H9 (cell line): ENCODE data around the gene RPA4. TPM values are rescaled to one million over a fixed set of nuclear protein-coding genes. Genes with fewer than 3 reads are reported as not detected.

Experiments
- DNase-seq: peaks from one replicate; pipeline ENCODE4 v3.0.0-alpha.2; 2017
- H2AFZ ChIP-seq: one replicate; pipeline ENCODE4 v1.6.1; 2013; ENCODE audit warnings: mild to moderate bottlenecking, low read length, control low read depth, moderate library complexity
- H2AK5ac ChIP-seq: 2 replicates; pipeline ENCODE4 v1.6.1; 2013; ENCODE audit warnings: low read length, control low read depth, mixed read lengths; ENCODE audit not compliant: insufficient read length
- H2BK120ac ChIP-seq: one replicate; pipeline ENCODE4 v1.6.1; 2013; ENCODE audit warnings: low read depth, mild to moderate bottlenecking, low read length, control low read depth, inconsistent platforms; ENCODE audit not compliant: poor library complexity, severe bottlenecking
- H2BK12ac ChIP-seq: 2 replicates; pipeline ENCODE4 v1.6.1; 2013; ENCODE audit warnings: low read length, control low read depth, mixed read lengths, low read depth; ENCODE audit not compliant: insufficient read length
- H2BK15ac ChIP-seq: 2 replicates; pipeline ENCODE4 v1.6.1; 2013; ENCODE audit warnings: low read depth, low read length, control low read depth
- H2BK20ac ChIP-seq: one replicate; pipeline ENCODE4 v1.6.1; 2013; ENCODE audit warnings: low read depth, mild to moderate bottlenecking, low read length, control low read depth, inconsistent platforms; ENCODE audit not compliant: poor library complexity, severe bottlenecking
- H2BK5ac ChIP-seq: 2 replicates; pipeline ENCODE4 v1.6.1; 2013; ENCODE audit warnings: low read length, control low read depth, mixed read lengths; ENCODE audit not compliant: insufficient read length
- H3K14ac ChIP-seq: 2 replicates; pipeline ENCODE4 v1.6.1; 2013; ENCODE audit warnings: low read length, control low read depth; ENCODE audit not compliant: insufficient read depth
- H3K18ac ChIP-seq: 2 replicates; pipeline ENCODE4 v1.6.1; 2013; ENCODE audit warnings: low read depth, mild to moderate bottlenecking, mixed read lengths, low read length, control low read depth; ENCODE audit not compliant: insufficient read length
- H3K23ac ChIP-seq: 2 replicates; pipeline ENCODE4 v1.6.1; 2013; ENCODE audit warnings: low read length, control low read depth, mixed read lengths, low read depth; ENCODE audit not compliant: insufficient read length
- H3K23me2 ChIP-seq: 2 replicates; pipeline ENCODE4 v1.6.1; 2013; ENCODE audit warnings: low read depth, mild to moderate bottlenecking, mixed read lengths, low read length, control low read depth; ENCODE audit not compliant: insufficient read length, poor library complexity, severe bottlenecking
- H3K27ac ChIP-seq: 2 replicates; pipeline ENCODE4 v1.5.1; 2013; ENCODE audit warnings: low read length, control low read depth, mixed read lengths, low read depth; ENCODE audit not compliant: insufficient read length
- H3K27me3 ChIP-seq: 2 replicates; pipeline ENCODE4 v1.6.1; 2013; ENCODE audit warnings: low read length, control low read depth, inconsistent platforms; ENCODE audit not compliant: insufficient read depth
- H3K4ac ChIP-seq: 2 replicates; pipeline ENCODE4 v1.6.1; 2013; ENCODE audit warnings: low read depth, mild to moderate bottlenecking, control low read depth, inconsistent platforms, low read length, moderate library complexity
- H3K4me1 ChIP-seq: 2 replicates; pipeline ENCODE4 v1.6.1; 2013; ENCODE audit warnings: low read length, control low read depth, inconsistent platforms; ENCODE audit not compliant: insufficient read depth
- H3K4me2 ChIP-seq: 2 replicates; pipeline ENCODE4 v1.6.1; 2013; ENCODE audit warnings: low read length, control low read depth, mixed read lengths; ENCODE audit not compliant: insufficient read length, insufficient read depth
- H3K56ac ChIP-seq: 2 replicates; pipeline ENCODE4 v1.6.1; 2013; ENCODE audit warnings: low read depth, mild to moderate bottlenecking, mixed read lengths, low read length, control low read depth; ENCODE audit not compliant: insufficient read length
- H3K79me1 ChIP-seq: 2 replicates; pipeline ENCODE4 v1.6.1; 2013; ENCODE audit warnings: low read depth, mild to moderate bottlenecking, moderate library complexity, low read length, control low read depth, inconsistent platforms; ENCODE audit not compliant: insufficient read depth, poor library complexity, severe bottlenecking
- H3K79me2 ChIP-seq: 2 replicates; pipeline ENCODE4 v1.6.1; 2013; ENCODE audit warnings: low read length, control low read depth, inconsistent platforms; ENCODE audit not compliant: insufficient read depth
- H3K9ac ChIP-seq: 2 replicates; pipeline ENCODE4 v1.6.1; 2013; ENCODE audit warnings: low read length, control low read depth, mixed read lengths; ENCODE audit not compliant: insufficient read length; ENCODE audit errors: extremely low read depth
- H3K9me3 ChIP-seq: one replicate; pipeline ENCODE4 v1.6.1; 2013; ENCODE audit warnings: low read depth, low read length, inconsistent platforms; ENCODE audit not compliant: control insufficient read depth
- H3T11ph ChIP-seq: one replicate; pipeline ENCODE4 v1.6.1; 2013; ENCODE audit warnings: mild to moderate bottlenecking, low read length, control low read depth, inconsistent platforms
- H4K20me1 ChIP-seq: one replicate; pipeline ENCODE4 v1.6.1; 2013; ENCODE audit not compliant: control insufficient read depth, insufficient read length, insufficient read depth
- H4K5ac ChIP-seq: 2 replicates; pipeline ENCODE4 v1.6.1; 2013; ENCODE audit warnings: low read depth, mild to moderate bottlenecking, mixed read lengths, low read length, control low read depth; ENCODE audit not compliant: insufficient read length
- H4K8ac ChIP-seq: replicated peaks from 2 replicates; pipeline ENCODE4 v1.6.1; 2013; ENCODE audit warnings: low read length, control low read depth, mixed read lengths, low read depth; ENCODE audit not compliant: insufficient read length
- H4K91ac ChIP-seq: 2 replicates; pipeline ENCODE4 v1.6.1; 2013; ENCODE audit warnings: low read depth, mild to moderate bottlenecking, moderate library complexity, mixed read lengths, low read length, control low read depth; ENCODE audit not compliant: insufficient read length
- H3K27ac Mint-ChIP-seq, 3 experiments: 2 replicates in 2 of 3; 3 replicates in 1 of 3; pipeline ENCODE4 v1.8.0; 2020 to 2021; ENCODE audit warnings: mixed read lengths in 3 of 3, mild to moderate bottlenecking in 1 of 3, moderate library complexity in 1 of 3
- H3K27me3 Mint-ChIP-seq: 2 replicates; pipeline ENCODE4 v1.8.0; 2021; ENCODE audit warnings: low read depth, mild to moderate bottlenecking, moderate library complexity, mixed read lengths
- H3K36me3 Mint-ChIP-seq, 3 experiments: 2 replicates in 2 of 3; 3 replicates in 1 of 3; pipeline ENCODE4 v1.8.0; 2020 to 2021; ENCODE audit warnings: low read depth in 3 of 3, mixed read lengths in 3 of 3; ENCODE audit not compliant: insufficient read depth in 1 of 3
- H3K4me1 Mint-ChIP-seq, 2 experiments: 2 replicates each; pipeline ENCODE4 v1.8.0; 2020; ENCODE audit warnings: mixed read lengths in 2 of 2
- H3K4me3 Mint-ChIP-seq, 2 experiments: 2 replicates in 1 of 2; 3 replicates in 1 of 2; pipeline ENCODE4 v1.8.0; 2020 to 2021; ENCODE audit warnings: mild to moderate bottlenecking in 2 of 2, mixed read lengths in 2 of 2, moderate library complexity in 1 of 2
- H3K9me3 Mint-ChIP-seq, 2 experiments: 2 replicates in 1 of 2; 3 replicates in 1 of 2; pipeline ENCODE4 v1.8.0; 2020; ENCODE audit warnings: mild to moderate bottlenecking in 2 of 2, mixed read lengths in 2 of 2, moderate library complexity in 1 of 2
- CTCF ChIP-seq: fragments of 200-600 bp; sonication (generic); conservative IDR thresholded peaks from 3 replicates; pipeline ENCODE4 v1.8.0; 2021; ENCODE audit warnings: antibody characterized with exemption, mild to moderate bottlenecking
- WGBS: extraction: QIAGEN DNeasy Blood & Tissue Kit; methylation state at CpG from one replicate; pipeline ENCODE4 v1.1.7; 2013; ENCODE audit warnings: missing lambda C conversion rate, low lambda C conversion rate, mixed read lengths; ENCODE audit not compliant: insufficient read length; ENCODE audit errors: extremely low coverage; 5-methylcytosine and 5-hydroxymethylcytosine counted together
- total RNA-seq: library from RNA; stranded (reverse); gene quantifications from 2 replicates; pipeline ENCODE4 v1.2.1, GENCODE V29; 2021

The RPA4 gene
- total RNA-seq, 1 experiment from 2014 or later = 1.0 TPM

GRCh38 chrX:96843566-96843965, 40.1 kb upstream of the RPA4 start:
- Histone ChIP-seq H4K91ac (no peak overlapping the region), H4K8ac (no peak overlapping the region), H4K5ac (no peak overlapping the region), H3K14ac (no peak overlapping the region), H2AFZ (no peak overlapping the region), H3T11ph (no peak overlapping the region), H3K4ac (no peak overlapping the region), H3K9me3 (no peaks in the 10 kb centered on the region), H2BK120ac (no peak overlapping the region), H3K79me1 (no peaks in the 10 kb centered on the region), H3K79me2 (no peaks in the 10 kb centered on the region), H2BK20ac (no peak overlapping the region), H3K27ac (no peak overlapping the region), H2AK5ac (no peak overlapping the region), H3K9ac (no peak overlapping the region), H3K23ac (no peak overlapping the region), H3K4me1 (peaks cover 3% of the 10 kb centered on the region; the same call in 1 of the 2 replicates), H3K27me3 (no peaks in the 10 kb centered on the region), H3K56ac (no peak overlapping the region), H3K23me2 (no peaks in the 10 kb centered on the region), H4K20me1 (no peaks in the 10 kb centered on the region), H3K18ac (no peak overlapping the region), H3K4me2 (no peak overlapping the region), H2BK12ac (no peak overlapping the region), H2BK5ac (no peak overlapping the region), H2BK15ac (no peak overlapping the region)
- Mint-ChIP-seq H3K4me1 (peaks cover 49 to 54% of the 10 kb centered on the region in 2 experiments), H3K4me3 (no peak overlapping the region; a peak in 1 of 5 replicates), H3K27me3 (no peaks in the 10 kb centered on the region), H3K9me3 (no peaks in the 10 kb centered on the region), H3K36me3 (no peaks in the 10 kb centered on the region), H3K27ac (peak overlapping the region in 2 of 3 experiments; percentile 84 to 90; a peak in 4 of 7 replicates)
- DNase-seq = peak; percentile 74
- TF ChIP-seq CTCF = peak; percentile 68
- no CpG with 5 or more reads among the region's 5 CpGs for WGBS
